GM19463 (cell line): ENCODE results near the gene KAZN.

Experiments
- ATAC-seq: cut with Tn5 transposase; IDR thresholded peaks from one replicate; pipeline ENCODE4 v1.9.1; 2021; ENCODE audit warnings: mild to moderate bottlenecking, moderate library complexity; ENCODE audit not compliant: unreplicated experiment

KAZN gene

GRCh38 chr1:14585728-14586127 lies 12.8 kb upstream of the KAZN start:
- ATAC-seq = no peak

DNA sequence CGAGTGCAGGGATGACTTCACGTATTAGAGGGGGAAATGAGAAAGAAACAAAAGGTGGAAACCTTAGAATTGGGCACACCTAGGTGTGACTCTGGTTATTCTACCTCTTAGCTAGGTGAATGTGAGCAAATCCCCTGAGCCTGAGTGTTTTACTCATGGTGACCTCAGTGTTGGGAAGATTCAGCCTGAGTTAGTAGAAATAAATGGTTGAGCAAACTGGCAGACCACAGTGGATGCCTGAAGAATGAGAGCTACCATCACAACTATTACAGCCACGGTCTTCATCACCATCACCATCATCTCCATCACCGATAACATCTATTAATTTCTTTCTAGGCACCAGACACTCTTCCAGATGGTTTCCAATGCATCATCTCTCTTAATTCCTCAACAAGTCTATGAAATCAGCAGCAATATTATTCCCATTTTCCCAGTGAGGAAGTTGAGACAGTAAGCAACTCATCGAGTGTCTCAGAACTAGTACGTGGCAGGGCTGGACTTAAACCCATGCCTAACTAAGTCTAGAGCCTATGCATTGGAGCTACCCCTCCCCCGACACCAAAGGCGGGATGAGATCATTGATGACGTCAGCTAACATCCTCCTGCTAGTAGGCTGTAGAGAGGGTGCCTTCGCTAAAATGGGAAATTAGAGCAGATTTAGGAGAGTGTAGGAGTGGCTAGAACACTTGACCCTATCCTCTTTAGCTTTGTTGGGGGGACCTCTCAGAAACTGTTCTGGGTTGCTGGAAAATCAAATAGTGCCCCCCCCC lies 7.9 kb upstream of the KAZN start:
- no peak for ATAC-seq

DNA sequence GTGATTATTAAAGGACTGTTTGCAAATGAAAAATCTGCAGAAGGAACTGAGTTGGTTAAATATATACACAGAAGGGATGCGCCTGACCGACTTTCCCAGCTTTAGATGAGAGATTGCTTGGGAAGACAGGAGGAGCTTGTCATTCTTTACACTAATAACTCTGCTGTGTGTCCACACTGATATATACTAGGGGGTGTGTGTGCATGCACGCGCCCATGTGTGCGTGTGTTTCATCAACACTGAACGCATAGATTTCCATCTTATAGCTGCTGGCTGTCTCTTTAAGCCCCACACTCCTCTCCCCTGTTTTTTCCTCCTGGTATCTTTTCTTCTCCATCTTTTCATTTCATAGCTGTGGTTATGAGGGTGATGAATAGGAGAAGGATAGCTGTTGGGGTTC lies 6.9 kb upstream of the KAZN start:
- no peak for ATAC-seq

DNA sequence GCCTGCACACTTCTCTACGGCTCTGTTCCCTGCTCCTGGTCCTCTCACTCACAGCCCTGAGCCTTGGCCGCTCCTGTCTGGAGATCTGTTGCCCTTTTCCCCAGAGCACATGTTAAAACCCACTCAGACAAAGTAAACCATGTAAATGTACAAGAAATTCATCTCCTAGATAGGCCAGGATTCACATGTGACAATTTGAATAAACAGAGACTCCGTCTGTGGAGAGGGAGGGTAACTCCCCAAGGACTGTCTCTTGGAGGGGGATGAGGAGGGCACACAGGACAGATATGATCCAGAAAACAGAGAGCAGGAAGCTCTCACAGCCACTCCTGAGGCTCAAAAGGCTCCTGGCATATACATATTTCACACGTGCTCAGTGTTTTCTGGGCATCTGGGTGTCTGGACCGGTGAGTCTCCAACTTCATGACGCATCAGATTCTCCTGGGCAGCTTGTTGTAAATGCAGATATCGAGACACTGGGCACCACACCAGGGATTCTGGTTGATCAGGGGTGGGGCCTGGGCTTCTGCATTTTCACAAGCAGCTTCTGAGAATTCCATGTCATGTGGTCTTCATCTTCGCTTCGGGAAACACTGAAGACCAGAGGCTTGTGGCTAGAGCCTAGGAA lies 6.4 kb upstream of the KAZN start:
- no peak for ATAC-seq

- no peak for ATAC-seq
Measured at GRCh38 chr1:14593302-14593701, 5.2 kb upstream of the KAZN start.

- ATAC-seq = no peak
Measured at GRCh38 chr1:14594045-14594444, 4.4 kb upstream of the KAZN start.

DNA sequence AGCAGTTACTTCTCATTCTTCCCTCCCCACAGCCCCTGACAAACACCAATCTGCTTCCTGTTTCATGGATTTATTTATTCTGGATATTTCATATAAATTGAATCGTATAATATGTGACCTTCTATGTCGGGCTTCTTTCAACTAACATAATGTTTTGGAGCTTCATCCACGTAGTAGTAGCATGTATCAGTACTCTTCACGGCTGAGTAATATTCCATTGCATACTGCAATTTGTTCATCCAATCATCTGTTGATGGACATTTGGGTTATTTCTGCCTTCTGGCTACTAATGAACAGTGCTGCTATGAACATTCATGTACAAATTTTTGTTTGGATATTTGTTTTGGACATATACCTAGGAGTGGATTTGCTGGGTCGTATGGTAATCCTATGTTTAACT lies 1.9 kb upstream of the KAZN start:
- no peak for ATAC-seq

DNA sequence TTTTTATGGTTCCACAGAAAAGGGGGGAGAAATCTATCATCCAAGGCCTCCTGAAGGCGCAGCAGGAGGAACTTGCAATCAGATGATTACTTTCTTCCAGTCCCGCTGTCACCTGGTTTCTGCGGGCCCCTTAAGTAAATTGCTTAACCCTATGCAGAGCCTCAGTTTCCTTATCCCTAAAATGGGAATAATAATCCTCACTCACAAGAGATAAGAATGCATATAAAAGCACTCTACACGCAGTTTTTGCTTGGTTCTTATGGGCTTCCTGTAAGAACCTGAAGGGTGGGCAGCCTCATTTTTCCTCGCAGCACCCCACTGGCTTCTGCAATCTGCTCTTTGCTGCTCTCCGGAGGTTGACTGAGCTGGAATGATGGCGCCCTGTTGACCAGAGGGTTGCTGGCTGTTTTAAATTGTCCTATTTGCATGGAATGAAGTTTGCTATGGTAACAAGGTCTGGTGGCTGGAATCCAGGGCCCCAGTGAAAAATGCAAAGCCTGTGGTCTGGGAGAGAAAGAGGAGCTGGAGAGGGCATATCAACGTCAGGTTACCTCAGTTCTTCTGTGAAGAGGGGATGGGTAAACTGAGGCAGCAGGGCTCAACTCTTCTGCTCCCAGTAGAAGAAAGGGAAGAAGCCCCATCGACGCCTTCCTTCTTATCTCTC lies 1.0 kb upstream of the KAZN start:
- no peak for ATAC-seq

DNA sequence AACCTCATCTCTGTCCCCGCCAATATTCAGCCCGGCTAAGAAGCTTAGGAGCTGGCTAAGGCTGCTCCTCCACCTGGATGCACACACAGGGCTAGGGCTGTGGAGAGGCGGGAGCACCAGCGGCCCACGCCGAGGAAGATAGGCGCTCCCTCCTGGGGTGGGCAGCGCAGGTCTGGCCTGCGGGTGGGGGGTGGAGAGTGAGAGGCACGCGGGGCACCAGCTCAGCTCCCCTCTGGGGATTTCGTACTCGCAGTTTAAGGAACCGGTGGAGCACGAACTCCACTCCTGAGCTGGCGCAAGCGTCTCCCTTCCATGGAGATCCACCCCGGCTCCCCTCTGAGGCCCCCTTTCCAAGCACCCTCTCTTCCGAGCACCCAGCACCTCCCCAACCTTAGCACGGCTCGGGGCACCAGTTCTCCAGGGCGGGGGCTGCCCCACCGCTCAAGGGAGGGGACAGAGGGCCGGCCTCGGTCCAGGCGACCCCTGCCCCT lies 433 bp upstream of the KAZN start:
- ATAC-seq = no peak

DNA sequence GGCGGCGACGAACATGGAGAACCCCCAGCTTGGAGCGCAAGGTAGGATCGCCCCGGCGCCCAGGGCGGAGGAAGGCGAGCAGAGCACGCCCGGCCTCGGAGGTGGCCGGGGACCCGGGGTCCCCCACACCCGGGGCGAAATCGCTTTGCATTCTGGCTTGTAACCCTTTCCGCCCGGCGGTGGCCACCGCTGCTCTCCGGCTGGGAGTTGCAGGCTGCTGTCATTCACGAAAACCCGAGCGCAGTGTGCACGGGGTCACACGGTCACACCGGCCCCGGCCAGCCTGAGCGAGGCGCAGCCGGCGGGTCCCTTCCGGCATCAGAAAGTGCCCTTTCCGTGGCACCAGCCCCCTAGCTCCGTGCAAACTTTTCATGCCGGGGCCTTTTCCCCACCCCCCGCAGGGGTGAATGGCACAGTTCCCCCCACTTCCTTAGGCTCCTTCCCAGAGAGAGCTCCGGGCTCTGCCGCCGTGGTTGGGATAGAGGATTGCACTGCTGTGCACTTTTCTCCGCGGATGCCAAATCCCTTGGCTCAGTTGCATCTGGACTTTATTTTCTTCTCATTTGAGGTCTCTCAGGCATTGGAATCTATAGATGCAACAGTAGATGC lies 802 bp downstream of the KAZN start:
- ATAC-seq = no peak

GRCh38 chr1:14599800-14600199 lies 1.3 kb downstream of the KAZN start:
- ATAC-seq = no peak

GRCh38 chr1:14600405-14601112 lies 2.1 kb downstream of the KAZN start:
- ATAC-seq = no peak

GRCh38 chr1:14602136-14602535 lies 3.7 kb downstream of the KAZN start:
- ATAC-seq = no peak

- no peak for ATAC-seq
Measured at GRCh38 chr1:14603645-14604044, 5.2 kb downstream of the KAZN start.

DNA sequence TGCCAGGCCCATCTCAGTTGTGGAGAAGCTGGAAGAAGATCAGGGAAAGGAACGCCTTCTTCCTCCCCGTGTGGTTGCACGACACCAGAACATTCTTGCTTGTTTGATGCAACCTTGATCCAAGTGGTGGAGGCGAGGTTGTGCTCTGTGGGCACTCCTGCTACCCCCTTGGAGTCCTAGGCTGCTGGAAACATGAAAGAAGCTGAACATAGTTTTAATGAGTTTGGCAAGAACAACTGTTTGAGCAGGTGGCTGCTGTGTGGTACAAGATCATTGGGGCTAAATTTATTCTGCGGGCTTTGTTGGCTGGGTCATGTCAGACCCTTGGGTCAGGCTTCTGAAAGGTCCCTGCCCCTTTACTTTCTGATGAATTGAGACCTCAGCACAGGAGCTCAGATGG lies 5.9 kb downstream of the KAZN start:
- no peak for ATAC-seq

GRCh38 chr1:14605945-14606344 lies 7.5 kb downstream of the KAZN start:
- no peak for ATAC-seq

DNA sequence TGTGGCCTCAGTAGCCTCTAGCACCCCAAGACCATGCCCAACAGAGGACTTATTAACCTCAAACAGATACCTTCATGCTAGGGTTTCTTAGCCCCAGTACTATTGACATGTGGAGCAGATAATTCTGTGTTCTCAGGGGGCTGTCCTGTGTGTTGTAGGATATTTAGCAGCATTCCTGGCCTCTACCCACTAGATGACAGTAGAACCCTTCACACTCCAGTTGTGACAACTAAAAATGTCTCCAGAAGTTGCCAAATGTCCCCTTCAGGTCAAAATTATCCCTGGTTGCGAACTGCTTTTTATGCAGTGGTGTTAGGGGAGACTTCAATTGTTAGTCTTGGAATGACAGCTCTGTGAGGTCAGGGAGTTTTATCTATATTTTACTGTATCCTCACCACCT lies 8.1 kb downstream of the KAZN start:
- ATAC-seq = no peak

DNA sequence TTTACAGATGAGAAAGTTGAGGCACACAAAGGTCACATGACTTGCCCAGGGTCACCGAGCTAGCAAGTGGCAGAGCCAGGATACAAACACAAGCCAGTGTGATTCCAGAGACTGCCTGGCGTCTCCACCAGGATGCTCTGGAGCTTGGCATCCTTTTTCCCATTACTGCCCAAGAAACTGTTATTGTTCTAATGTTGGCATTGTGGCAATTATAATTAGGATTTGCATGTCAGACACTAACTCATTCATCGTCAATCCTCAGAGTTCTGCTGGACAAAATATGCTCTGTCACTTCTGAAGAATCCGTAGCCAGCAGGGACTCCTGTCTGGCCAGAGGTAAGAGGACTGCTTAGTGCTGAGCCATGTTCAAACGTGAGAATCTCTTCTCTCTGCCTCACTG lies 8.8 kb downstream of the KAZN start:
- no peak for ATAC-seq

DNA sequence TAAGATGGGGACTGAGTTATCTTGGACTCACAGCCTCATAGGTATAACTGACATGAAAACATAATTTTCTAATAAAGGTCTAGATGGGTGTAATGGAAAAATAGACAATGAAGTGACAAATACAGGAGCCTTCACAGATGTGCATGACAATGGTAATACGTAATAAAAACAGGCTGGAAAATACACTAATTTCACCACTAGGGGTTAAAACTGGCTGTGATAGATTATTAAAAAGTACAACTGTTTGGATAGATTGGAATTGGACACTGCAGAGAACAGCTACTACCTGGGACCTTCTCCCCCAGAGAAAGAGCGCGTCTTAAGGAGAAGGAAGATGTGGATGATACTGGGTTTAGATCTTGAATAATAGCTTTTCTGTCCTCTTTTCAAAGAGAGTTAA lies 9.8 kb downstream of the KAZN start:
- ATAC-seq = no peak

DNA sequence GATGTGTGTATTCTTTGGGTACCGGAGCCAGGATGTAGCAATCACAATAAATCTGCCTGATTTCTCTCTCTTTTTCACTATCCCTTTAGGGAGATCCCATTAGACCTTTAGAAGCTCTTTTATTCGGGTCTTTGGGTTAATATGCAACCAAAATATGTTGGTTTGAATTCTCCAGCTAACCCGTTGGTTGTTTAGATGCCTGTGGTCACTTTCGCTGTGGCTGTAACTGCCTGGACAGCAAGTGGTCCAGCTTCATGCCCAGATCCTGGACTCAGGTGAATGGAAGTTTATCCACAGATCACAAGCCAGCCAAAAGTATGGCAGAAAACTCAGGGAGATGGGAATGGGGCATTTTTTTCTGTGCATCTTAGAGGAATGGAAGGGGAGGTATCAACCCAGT lies 12.3 kb downstream of the KAZN start:
- no peak for ATAC-seq

DNA sequence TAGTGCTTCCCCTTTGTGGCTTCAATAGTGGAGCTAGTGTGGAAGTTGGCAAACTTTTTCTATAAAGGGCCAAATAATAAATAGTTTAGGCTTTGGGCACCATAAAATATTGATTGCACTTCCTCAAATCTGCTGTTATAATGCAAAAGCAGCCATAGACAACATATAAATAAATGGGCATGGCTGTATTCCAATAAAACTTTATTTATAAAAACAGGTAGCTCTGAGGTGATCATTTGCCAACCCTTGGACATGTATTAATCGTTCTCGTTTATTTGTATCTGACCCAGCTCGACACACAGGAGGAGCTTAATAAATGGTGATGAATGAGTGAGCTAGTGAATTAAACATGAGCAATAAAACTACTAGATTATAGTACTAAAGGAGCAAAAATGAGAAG lies 13.3 kb downstream of the KAZN start:
- no peak for ATAC-seq
